OCI-LY1 (cell line): ENCODE measurements around the gene RIN3.

ENCODE experiments used
- EZH2 ChIP-seq: fragments of 200-600 bp; sonication (generic), shearing (Covaris generic); IDR thresholded peaks from 2 replicates; pipeline ENCODE4 v1.8.0; 2017; ENCODE audit warnings: borderline replicate concordance, mixed run types, mild to moderate bottlenecking, antibody characterized with exemption, low read length, moderate library complexity, mixed read lengths
- TF ChIP-seq, protein P1 (sequence below): fragments of 200-600 bp; sonication (generic), shearing (Covaris generic); IDR thresholded peaks from 2 replicates; pipeline ENCODE4 v1.5.1; 2017; ENCODE audit warnings: mild to moderate bottlenecking, antibody characterized with exemption, low read length, moderate library complexity, mixed read lengths

DNA sequence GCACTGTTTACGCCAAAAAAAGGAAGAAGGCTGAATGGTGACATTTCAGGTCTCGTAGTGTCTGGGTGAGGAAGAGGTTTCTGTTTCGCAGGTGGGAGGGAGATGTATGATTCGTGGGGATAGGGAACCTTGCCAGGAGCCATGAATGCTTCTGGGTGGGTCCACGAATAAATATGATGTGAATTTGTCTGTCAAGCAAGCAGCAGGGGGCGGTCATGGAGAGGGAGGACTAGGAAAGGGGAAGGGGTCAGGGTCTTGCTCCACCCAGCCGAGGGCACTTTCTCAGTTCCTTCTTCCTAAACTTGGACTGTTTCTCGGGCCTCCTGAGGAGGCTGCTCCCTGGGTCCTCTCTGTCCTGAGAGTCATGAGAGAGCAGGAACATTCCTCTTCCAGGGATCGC lies 162.4 kb downstream of the RIN3 start:
- TF ChIP-seq, protein P1, sequence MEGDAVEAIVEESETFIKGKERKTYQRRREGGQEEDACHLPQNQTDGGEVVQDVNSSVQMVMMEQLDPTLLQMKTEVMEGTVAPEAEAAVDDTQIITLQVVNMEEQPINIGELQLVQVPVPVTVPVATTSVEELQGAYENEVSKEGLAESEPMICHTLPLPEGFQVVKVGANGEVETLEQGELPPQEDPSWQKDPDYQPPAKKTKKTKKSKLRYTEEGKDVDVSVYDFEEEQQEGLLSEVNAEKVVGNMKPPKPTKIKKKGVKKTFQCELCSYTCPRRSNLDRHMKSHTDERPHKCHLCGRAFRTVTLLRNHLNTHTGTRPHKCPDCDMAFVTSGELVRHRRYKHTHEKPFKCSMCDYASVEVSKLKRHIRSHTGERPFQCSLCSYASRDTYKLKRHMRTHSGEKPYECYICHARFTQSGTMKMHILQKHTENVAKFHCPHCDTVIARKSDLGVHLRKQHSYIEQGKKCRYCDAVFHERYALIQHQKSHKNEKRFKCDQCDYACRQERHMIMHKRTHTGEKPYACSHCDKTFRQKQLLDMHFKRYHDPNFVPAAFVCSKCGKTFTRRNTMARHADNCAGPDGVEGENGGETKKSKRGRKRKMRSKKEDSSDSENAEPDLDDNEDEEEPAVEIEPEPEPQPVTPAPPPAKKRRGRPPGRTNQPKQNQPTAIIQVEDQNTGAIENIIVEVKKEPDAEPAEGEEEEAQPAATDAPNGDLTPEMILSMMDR, result no peak
- no peak for TF ChIP-seq EZH2
